Measurements from ENCODE around the gene KATNBL1.

KATNBL1 gene, protein sequence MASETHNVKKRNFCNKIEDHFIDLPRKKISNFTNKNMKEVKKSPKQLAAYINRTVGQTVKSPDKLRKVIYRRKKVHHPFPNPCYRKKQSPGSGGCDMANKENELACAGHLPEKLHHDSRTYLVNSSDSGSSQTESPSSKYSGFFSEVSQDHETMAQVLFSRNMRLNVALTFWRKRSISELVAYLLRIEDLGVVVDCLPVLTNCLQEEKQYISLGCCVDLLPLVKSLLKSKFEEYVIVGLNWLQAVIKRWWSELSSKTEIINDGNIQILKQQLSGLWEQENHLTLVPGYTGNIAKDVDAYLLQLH

DNA sequence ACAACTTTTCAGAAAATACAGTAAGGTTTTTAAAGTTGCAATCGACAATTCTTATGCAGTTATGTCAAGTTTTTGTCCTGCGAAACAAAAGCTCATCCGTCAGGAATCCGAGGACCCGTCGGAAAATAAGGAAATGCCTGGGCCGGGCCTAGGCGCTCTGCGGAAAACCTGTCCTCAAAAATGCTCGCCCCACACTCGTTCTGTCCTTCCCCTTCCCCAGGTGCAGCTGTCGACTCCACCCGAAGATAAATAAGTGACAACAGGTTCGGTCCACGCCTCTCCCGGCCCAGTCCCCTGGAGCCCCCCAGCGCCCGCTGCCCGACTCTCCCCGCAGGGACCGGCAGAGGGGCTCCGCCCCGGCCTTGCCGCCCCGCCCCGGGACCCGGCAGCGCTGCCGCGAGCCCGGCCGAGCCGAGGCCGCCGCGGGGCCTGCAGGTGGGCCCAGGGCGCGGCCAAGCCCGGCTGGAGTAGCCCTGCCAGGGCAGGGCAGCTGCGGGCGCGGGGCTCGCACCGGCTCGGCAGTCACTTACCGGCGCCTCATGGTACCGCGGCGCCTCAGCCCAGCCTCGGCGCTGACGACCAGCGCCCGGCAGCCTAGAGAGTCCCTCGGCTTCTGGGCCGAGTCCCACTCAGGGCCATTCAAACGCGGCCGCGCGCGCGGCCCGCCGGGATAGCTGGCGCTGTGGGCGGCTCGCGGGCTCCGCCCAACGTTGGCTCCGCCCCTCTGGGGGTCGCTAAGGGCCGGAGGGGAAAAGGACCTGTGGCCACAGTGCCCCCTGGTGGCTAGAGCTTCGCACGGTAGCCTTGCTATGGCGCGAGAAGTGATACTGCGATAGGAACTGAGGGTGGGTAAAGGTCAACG, at the start of gene KATNBL1:
TSS of gene KATNBL1 (minus strand) at position 676 of the 862 bp plus-strand sequence. CDS start 46,420 bp downstream, outside the sequence.
- peak; percentile 95 to 96 for DNase-seq (ENCODE audit: low read depth in 1 of 2, low spot score in 1 of 2)

GRCh38 chr15:34259566-34259965, 49.7 kb upstream of the KATNBL1 start:
- no peak for DNase-seq (ENCODE audit: low read depth in 1 of 2, low spot score in 1 of 2)

GRCh38 chr15:34258151-34258550, 48.3 kb upstream of the KATNBL1 start:
- no peak for DNase-seq (ENCODE audit: low read depth in 1 of 2, low spot score in 1 of 2)

DNA sequence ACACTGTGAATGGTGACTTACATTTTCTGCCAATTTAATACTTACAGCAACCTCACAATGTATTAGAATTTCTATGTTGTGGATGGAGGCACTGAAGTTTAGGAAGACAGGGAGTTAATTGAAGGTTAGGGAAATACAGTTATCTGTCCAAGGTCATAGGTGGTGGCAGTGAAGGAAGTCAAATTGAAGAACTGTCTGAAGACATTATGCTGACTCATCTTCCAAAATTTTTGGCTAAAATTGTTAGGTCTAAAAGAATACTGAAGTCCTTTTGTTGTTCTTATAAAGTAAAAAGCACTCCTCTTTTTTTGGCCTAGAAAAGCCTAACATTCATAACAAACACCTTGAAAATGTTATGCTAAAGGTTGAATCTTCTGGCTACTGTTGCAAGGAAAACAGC, 42.6 kb upstream of the KATNBL1 start:
- DNase-seq (ENCODE audit: low read depth in 1 of 2, low spot score in 1 of 2): no peak

GRCh38 chr15:34248190-34248589, 38.3 kb upstream of the KATNBL1 start:
- DNase-seq (ENCODE audit: low read depth in 1 of 2, low spot score in 1 of 2): no peak

DNA sequence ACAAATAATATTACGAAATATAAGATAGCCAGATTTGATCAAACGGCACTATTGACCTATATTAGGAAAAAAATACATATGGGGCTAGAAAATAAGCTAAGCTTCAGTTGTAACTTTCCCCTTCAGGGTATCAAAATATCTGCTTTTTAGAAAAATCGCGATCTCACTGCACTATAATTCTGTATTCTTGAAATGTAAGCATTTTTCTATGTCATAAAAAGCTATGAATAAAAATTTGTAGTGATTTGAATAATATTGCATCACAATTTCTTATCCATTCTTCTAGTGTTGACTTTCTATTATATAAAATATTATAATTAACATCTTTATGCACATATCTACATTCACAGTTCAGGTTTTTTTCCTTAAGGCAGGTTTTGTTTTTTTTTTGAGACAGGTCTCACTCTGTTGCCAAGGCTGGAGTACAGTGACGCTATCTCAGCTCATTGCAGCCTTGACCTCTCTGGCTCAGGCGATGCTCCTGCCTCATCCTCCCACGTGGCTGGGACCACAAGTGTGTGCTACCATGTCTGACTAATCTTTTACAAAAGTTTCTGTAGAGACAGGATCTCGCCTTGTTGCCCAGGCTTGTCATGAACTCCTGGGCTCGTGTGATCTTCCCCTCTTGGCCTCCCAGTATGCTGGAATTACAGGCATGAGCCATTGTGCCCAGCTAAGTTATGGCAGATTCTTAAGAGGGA, 36.5 kb upstream of the KATNBL1 start:
- DNase-seq (ENCODE audit: low read depth in 1 of 2, low spot score in 1 of 2): no peak

DNA sequence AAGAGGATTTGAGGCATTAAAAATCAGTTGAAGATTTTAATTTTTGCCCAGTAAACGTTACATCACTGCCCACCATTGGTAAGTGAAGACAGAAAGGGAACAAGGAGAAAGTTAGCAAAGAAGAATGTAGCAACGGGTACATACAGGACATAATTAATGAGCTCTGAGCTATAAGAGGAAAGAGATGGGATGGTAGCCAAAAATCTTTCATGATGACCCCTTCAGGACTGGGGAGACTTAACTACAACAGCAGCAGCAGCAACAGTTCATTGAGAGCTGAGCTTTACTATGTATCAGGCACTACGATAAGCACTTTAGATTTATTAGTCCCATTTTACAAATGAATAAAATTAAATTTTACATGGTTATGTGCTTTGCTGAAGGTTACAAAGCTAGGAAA, 33.3 kb upstream of the KATNBL1 start:
- DNase-seq (ENCODE audit: low read depth in 1 of 2, low spot score in 1 of 2): no peak

GRCh38 chr15:34242331-34242710, 32.4 kb upstream of the KATNBL1 start:
- DNase-seq (ENCODE audit: low read depth in 1 of 2, low spot score in 1 of 2): no peak

DNA sequence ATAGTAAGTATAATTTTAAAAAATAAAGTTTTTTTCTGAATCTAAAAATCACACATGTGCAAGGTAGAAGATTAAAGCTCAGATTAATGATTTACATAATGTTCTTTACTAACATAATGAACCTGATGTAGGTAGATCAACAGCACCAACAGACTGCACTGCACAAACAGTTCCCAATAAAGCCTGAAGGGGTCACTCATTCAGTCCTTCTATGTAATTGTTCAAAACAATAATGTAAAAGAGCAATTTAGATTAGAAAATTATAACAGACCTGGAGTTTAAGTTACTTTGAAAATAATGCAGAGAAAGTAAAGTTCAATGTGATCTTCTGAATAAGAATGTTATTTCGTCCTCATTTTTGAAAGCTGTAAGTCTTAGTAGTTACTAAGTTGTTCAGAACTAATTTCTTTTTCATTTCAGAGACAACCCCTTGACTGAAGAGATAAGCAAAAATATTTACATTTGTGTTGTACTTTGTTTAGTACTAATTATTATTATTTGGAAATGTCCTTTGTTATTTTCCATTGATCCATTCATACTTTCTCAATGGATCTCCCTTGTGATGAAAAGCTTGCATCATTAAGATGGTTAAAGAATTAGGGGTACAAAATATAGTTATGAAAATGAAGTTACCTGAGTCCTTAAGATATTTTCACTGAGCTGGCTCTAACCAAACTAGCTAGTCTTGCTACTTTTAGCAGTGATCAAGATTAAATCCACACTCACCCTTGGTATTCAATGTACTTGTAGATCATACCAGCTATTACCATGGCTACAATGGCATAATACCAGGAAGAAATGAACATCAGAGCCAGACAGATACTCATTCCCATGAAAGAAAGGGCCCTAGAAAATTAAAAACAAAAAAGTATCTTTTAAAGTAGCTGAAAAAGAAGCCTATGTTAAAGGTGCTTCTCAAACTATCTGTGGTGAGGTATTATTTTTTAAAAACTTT, 31.8 kb upstream of the KATNBL1 start:
- DNase-seq (ENCODE audit: low read depth in 1 of 2, low spot score in 1 of 2): peak in 1 of 2 donors; percentile 35

DNA sequence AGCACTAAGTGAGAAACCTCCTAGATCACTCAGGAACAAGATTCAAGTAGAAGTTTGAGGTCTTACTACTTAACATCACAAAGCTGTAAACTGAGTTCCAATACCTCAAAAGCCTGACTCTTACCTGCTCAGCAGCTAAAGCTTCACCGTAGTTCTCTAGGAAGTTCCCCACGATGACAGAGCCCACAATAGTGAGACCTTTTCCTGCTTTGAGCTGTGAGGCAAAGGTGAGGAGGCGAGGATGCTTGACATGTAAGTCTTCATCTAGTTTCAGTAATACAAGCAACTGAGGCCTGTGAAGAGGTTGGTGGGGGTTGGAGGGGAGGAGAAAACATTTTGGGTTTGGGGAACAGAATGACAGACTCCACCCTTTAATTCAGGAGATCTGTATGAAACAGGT, 30.6 kb upstream of the KATNBL1 start:
- DNase-seq (ENCODE audit: low read depth in 1 of 2, low spot score in 1 of 2): no peak

DNA sequence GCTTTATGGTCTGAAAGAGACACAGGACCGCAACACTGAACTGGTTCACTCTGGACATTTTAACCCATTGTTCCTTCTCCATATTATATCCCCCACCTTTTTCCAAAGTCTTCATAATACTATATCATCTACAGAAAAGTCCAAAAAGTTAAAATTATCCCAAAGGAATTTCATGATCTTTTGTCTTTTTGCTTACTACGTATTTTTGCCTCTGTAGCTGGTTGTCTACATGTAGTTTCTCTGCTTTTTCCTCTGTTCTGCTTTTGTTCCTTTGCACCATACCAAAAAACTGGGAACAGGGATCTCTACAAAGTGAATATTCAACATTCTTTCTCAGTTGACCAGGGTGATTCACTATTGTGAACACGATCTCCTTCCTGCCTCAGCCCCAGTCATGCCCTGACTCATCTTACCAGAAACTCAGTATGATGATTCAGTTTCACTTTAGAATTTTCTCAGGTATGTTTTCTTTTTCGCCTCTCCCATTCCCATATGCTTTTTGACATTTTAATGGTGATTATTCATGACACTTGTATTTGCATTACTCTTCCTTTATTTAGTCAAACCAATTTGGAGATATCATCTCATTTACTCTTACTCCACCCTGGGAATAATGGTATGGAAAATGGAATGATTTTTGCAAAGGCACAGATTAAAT, 29.4 kb upstream of the KATNBL1 start:
- DNase-seq (ENCODE audit: low read depth in 1 of 2, low spot score in 1 of 2): peak in 1 of 2 donors; percentile 46

DNA sequence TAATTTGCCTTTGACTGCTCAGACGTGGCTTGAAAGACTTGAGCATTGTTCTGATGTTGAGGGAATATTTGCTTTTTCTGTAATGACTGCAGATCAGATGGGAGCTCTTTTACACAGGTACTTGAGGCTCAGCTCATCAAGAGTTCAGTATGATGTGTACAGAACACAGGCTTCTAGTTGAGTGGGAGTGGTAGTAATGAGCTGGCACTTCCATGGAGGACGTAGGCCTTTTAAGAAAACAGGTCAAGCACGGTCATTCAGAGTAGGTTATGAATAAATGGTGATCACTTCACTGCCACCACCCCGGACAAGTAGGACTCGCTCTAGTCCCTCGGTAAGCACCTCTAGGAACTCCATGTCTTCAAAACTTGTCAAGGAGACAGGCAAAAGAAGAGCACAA, 23.7 kb upstream of the KATNBL1 start:
- no peak for DNase-seq (ENCODE audit: low read depth in 1 of 2, low spot score in 1 of 2)

- DNase-seq (ENCODE audit: low read depth in 1 of 2, low spot score in 1 of 2): no peak
Measured at GRCh38 chr15:34223904-34224596, 14.2 kb upstream of the KATNBL1 start.

DNA sequence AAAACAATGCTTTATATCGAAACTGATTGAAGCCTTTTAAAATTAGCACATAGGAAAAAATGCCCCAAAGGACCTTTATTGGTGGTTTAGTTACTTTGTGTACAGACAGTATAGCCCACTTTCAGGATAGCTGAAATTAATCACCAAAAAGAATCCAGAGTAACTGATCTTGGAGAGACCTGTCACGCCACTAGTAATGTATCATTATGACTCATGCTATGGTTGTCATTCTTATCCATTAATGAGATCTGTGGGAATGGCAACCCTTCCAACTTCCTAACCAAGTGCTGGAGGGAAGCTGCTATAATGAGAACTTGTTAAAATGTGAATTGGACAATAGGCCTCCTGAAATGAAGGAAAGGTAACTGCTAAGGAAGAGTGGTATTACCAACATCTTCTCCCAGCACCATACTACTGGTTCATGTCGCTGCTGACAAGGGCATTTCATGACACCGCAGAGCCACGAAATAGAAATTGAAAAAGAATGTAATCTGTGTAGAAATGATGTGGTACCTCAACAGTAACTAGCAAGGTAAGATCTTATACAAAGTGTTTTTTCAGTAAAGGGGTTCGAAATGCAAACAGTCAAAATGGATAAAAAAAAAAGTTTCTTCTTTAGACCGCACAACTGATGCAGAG, 7.8 kb upstream of the KATNBL1 start:
- DNase-seq (ENCODE audit: low read depth in 1 of 2, low spot score in 1 of 2): no peak

- no peak for DNase-seq (ENCODE audit: low read depth in 1 of 2, low spot score in 1 of 2)
Measured at GRCh38 chr15:34216527-34217270, 6.8 kb upstream of the KATNBL1 start.

GRCh38 chr15:34214135-34214534, 4.2 kb upstream of the KATNBL1 start:
- DNase-seq (ENCODE audit: low read depth in 1 of 2, low spot score in 1 of 2): no peak

- DNase-seq (ENCODE audit: low read depth in 1 of 2, low spot score in 1 of 2): no peak
Measured at GRCh38 chr15:34213690-34214089, 3.8 kb upstream of the KATNBL1 start.

GRCh38 chr15:34206011-34206410, 3.9 kb downstream of the KATNBL1 start:
- DNase-seq (ENCODE audit: low read depth in 1 of 2, low spot score in 1 of 2): no peak
